GM11168 (cell line): ENCODE results near the gene ACOT11.
"Not testable (repeated sequence)": the region's sequence is repeated elsewhere in the genome, so short reads cannot be mapped to it uniquely, and the experiment has no call there.

Experiments used
- in situ Hi-C: fragments of 300-500 bp; cut with MboI; formaldehyde crosslinking; loops from one replicate; pipeline ENCODE4 v1.12.0; 2022; ENCODE audit warnings: low sequenced_read_pairs; ENCODE audit not compliant: unreplicated experiment

ACOT11 gene

DNA sequence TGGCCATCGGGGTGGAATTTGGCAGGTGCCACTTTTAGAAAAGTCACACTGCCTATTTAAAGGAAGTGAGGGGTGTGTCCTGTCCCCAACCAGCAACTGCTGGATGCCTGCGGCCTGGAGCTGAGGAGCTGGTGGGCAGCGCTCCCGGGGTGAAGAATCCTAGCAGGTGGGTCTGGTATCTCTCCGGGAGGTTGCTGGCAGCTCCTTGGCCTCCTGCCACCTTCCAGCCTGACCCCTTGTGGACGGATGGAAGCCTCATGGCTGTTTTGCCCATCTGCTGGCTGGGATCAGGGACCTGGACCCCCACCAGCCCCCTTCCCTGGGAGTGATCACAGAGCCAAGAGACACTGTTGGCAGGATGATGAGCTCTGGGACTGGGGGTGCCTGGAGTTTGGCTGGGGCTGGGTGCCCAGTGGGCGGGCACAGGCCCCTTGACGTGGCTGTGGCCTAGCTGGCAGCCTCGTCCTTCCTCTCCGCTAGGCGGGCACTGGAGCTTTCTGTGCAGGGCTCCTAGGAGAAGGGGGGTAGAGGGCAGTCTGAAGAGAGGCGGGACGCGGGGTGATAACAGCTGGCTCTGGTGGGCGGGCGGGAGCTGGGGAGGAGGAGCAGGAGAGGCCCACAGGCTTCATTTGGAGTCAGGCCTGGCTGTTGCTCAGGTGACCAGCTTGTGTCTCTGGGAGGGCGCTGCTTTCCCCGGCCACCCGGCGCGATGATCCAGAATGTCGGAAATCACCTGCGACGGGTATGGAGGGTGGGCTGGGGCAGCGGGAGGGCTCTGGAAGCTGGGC, at the start of gene ACOT11:
Gene ACOT11 (plus strand): TSS at position 628 of the 788 bp plus-strand sequence. CDS start 82 bp downstream, at position 710.
- in situ Hi-C loops = no loop called here

DNA sequence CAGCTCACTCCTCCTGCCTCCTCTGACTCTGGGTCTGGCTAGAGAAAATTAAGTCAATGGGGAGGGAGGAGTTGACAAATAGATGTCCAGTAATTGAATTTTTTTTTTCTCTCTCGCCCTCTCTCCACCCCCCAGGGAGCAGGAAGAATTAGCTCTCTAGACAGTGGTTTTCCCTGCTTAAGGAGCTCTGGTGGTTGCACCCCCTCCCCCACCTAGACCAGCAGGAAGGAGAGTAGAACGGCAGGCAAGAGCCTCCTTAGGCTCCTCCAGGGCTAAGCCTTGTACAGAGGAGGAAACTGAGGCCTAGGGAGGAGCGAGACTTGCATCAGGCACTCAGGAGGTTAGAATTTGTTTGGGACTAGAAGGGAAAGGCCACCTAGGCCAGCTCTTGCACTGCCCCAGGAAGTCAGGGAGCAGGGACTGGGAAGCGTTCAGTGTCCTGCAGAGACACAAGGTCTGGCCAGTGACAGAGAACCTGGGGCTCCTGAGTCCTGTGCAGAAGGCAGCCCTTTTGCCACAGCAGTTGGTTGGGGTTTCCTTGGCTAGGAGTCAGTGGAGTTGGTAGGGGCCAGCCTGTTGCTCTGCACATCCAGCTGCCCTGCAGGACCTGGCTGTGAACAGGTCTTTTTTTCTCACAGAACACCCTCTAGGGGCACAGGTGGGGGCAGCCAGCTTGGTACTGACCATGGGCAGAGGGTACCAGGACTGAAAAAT, 49.5 kb upstream of the ACOT11 start:
- in situ Hi-C loops = loop anchor here (10.0 kb wide), 1 partner anchor 374 kb away; no protein-coding TSS in a partner anchor

DNA sequence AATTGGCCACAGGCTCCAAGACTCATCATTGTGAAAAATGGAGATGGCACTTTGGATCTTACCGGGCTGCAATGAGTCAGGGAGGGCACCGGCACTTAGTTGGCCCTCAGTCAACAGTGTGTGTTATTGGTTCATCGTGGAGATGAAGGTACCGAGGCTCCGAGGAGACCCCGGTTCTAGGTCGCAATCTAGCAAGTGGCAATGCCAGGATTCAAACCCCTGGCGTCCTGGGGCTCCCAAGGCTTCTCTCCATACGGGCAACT, 49.0 kb upstream of the ACOT11 start:
- in situ Hi-C loops = loop anchor here (10.0 kb wide), 1 partner anchor 374 kb away; no protein-coding TSS in a partner anchor

DNA sequence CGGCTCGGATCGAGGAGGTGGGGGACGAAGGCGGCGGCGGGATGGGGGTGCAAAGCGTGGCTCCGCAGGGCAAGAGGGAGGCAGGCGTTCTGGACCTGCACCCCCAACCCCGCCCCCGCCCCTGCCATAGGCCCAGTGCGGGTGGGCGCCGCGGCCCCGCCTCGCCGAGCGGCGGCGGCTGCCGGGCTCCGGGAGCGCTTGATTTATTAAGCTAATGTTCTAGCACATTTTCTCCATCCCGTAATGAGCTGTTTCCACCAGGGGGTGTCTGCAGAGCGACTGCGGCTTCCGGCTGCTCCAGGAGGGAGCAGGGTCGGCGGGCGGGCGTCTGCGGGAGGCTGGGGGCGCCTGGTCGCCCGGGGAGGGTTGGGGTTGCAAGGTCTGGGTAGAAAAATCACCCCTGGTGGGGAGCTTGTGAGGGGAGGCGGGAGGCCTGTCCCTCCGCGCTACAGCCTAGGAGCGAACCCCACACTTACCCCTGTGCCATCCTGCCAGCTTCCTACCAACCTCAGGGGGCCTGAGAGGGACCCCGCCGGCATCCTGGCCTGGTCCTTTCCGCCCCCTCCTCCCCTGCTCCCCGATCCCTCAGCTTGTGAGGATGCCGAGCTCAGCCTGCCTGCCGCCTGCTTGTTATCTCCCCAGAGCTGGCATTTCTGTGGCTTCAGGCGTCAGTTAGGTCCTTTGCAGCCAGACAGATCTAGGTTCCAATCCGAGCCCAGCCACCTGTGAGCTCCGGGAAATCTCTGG, 48.5 kb upstream of the ACOT11 start:
- in situ Hi-C loops = loop anchor here (10.0 kb wide), 1 partner anchor 375 kb away; no protein-coding TSS in a partner anchor

DNA sequence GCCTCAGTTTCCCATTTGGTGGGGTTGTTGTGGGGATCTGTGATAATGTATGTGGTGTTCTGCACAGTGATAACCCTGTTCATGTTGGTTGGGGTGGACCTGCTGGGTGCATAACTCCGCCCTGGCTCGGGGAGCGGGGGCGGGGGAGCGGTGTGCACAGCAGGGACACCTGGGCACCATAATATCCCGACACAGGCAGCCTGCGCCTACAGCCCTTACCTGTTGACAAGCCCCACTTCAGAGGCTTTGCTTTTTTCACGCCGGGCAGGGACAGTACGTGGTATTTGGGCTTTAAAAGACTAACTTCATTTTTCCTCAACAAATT, 48.0 kb upstream of the ACOT11 start:
- in situ Hi-C loops = no loop called here

DNA sequence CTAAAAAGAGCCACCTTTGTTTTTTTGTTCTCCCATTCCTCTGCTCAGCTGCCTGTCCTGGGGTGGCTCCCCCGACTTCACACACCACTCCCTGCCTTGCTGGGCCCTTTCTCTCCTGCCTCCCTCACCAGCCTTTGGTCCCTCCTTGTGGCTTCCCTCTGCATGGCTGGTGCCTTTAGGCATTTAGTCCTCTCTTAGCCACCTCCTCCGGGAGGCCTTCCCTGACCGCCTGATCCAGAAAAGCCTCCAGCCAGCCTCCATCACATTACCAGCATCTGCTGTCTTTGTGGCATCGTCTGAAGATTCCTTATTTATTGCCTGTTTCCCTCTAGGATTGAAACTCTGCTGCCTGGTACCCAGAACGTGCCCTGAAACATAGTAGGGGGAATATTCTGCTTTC, 46.2 kb upstream of the ACOT11 start:
- in situ Hi-C loops = no loop called here

DNA sequence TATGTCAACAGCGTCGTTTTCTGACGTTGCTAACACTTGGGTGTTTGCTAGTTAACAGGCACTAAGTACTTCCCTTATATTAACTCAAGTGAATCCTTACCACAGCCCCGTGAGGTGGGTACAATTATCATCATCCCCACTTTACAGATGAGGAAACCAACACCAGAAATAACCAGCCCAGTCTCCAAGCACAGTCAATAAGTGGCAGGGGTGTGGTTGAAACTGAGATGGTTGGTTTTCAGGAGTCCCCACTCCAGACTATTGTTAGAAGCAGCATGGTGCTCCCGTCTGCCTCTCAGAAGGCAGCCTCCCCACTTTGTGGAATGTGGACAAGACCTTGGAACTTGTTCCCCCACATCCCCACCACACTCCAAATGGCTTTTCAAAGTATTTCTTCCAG, 45.7 kb upstream of the ACOT11 start:
- in situ Hi-C loops = no loop called here

DNA sequence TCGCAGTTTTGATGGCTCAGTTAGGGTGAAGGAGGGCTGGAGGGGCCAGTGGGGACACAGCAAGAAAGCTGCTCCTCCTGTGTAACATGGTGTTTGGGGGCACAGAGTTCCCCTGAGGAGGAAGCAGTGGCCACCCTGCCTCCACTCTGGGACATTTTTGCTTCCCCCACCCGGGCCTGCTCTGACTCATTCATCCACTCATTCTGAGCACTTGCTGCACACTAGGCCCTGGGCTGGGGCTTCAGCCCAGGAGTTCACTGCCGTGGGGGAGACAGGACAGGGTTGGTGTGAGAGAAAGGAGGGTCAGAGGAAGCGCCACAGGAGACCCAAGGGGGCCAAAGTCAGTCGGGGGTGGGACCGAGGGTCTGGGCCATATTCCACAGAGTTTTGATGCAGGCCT, 41.4 kb upstream of the ACOT11 start:
- in situ Hi-C loops = no loop called here

DNA sequence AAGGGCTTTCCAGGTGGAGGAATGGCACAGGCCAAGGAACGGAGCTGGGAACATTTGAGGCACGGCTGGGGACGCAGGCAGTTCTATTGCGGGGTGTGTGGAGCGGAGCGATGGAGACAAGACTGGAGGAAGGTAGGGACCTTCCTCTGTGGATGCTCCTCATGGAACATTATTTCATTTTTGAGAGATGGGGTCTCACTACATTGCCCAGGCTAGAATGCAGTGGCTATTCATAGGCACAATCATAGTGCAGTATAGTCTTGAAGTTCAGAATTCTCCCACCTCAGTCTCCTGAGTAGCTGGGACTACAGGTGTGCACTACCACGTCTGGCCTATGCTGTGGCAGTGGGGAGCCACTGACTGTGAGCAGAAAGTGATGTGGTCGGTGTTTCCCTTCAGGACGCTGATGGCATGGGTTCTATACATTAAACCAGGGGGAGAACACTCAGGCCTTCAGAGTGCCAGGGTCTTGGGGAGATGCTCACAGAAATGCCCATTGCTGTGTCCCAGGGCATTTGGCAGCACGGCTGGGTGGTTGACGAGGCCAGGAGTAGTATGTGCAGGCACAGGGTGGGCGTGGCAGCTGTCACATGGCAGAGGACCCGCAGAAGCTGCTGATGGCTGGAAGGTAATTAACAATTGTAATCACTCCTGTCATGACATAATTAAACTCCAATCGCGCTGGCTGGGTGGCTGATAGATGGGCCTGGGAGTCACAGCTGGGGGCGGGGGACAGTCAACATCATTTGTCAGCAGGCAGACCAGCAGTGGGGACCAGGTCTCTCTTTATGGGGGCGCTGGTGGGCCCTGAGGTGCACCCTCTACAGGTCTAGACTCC, 40.8 kb upstream of the ACOT11 start:
- in situ Hi-C loops = no loop called here

DNA sequence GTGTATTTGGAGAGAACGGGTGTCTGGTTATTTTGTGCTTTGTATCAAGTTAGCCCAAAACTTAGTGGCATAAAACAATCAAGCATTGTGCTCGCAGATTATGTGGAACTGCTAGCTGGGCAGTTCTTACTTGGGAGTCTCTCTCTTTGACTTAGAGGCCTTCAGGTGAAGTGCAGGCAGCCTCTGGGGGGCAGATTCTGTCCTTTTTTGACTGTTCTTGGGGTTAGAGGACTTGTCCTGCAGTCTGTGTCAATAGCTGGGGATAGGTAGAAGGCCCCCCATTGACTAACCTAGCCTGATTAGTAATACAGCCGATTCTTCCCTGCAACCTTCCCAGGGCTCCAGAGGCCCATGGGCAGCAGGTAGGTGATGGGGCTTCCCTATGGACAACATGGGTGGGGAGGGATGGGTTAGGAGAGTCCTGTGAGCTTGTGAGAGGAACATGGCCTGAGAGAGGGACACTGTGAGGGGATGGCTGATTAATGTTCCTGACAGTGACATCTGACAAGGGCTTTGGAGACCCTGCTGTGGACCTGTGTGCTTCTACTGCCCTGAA, 37.2 kb upstream of the ACOT11 start:
- in situ Hi-C loops = no loop called here

DNA sequence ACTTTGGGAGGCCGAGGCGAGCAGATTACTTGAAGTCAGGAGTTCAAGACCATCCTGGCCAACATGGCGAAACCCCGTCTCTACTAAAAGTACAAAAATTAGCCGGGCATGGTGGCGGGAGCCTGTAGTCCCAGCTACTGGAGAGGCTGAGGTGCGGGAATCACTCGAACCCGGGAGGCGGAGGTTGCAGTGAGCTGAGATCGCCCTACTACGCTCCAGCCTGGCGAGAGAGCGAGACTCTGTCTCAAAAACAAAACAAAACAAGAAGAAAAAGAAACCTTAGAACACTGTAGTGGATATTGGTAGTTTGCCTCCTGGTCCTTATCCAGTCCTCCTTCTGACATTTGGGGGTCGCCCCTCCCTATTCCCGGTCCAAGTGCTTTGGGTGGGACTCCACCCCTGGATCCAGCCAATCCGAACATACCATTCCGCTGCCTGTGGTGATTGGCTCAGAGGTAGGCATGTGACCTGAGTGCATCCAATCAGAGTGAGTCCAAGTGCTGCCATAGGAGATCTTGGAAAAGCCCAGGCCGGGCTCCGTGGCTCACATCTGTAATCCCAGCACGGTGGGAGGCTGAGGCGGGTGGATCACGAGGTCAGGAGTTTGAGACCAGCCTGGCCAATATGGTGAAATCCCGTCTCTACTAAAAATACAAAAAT, 34.0 kb upstream of the ACOT11 start:
- in situ Hi-C loops = not testable (repeated sequence)

DNA sequence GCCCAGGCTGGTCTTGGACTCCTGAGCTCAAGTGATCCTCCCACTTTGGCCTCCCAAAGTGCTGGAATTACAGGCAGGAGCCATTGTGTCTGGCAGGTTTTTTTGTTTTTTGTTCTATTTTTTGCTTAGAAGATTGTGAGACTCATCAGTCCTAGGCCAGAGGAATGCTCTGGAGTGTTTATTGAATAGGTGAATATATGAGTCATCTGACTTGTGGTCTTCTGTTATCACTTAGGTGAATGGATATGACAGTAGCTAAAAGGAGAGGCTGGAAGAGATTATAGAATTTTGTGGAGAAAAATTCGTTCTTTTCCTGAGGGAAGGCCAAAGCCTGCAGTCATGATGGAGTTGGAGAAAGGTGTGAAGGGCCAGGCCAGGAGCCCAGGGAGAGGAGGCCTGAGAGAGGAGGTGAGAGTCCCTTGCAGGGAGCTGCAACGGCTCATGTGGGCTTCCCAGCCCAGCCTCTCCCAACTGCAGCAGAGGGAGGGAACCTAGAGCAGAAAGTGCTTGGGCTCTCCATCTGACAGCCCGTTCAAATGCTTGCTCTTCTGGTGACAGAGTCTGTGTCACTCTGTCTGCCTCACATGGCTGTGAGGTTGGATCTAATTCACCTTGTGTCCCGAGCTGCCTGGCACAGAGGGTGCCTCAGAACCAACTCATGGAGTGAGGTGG, 31.6 kb upstream of the ACOT11 start:
- in situ Hi-C loops = no loop called here

DNA sequence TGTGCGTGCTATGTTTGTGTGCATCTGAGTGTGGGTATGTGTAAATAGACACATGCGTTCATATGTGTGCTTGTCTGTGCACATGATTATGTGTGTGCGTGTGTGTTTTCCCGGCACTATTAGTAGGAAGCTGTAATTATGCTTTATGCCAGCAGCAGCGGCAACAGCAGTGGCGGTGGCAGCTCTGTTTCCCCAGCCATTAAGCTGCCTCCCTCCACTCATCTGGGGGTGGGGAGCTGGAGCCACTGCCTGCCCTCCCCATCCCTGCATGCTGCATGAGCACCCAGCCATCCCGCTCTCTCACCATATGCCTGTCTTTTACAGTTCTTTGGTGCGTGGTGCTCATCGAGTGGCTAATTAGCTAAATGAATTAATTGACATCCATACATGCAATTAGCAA, 30.5 kb upstream of the ACOT11 start:
- in situ Hi-C loops = no loop called here

DNA sequence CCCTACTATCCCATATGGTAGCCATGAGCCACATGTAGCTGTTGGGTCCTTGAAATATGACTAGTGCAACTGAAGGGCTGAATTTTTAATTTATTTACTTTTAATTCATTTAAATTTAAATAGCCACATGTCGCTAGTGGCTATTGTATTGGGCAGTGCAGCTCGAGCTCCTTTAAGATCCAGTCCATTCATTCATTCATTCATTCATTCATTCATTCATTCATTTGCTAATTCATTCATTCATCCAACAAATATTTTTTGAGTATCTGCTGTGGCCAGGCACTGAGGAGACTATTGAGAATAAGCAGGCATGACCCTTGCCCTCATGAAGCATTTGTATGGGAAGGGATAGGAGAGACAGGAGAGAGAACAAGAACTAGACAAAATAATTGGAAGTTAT, 29.5 kb upstream of the ACOT11 start:
- in situ Hi-C loops = no loop called here

DNA sequence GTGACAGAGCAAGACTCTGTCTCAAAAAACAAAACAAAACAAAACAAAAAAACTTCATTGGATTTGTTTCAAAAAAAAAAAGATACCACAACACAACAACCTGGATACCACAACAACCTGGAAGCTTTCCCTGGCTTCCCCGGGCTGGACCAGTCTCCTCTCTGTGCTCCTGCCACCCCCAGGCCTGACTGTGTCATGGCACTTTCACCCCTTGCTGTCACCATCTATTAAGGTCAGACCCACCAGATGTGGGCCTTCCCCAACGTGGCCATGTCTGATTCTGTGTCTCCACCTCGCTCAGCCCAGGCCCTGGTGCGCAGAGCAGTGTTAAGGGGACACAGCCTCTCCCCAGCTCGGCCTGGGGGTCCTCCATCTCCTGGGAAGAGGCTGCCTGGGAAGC, 28.3 kb upstream of the ACOT11 start:
- in situ Hi-C loops = no loop called here

DNA sequence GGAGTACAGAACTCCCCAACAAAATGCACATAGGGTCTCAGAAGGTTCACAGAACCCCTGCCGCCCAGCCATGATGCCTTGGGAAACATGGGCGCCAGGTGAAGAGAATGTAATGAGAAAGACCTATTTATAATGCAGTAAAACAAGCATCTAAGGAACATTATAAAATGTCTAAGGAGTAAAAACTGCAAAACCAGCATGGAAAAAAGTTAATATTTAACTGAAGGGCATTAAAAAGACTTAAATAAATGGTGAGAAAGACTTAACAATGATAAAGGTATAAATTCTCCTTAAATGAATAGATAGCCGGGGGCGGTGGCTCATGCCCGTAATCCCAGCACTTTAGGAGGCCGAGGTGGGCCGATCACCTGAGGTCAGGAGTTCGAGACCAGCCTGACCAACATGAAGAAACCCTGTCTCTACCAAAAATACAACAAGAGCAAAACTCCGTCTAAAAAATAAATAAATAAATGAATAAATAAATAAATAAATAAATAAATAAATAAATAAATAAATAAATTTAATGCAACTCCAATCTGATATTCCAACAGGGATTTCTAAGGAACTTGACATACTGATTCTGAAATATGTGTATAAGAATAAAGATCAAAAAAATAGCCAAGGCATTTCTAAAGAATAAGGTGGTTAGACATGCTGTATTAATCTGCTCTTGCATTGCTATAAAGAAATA, 27.3 kb upstream of the ACOT11 start:
- in situ Hi-C loops = no loop called here

DNA sequence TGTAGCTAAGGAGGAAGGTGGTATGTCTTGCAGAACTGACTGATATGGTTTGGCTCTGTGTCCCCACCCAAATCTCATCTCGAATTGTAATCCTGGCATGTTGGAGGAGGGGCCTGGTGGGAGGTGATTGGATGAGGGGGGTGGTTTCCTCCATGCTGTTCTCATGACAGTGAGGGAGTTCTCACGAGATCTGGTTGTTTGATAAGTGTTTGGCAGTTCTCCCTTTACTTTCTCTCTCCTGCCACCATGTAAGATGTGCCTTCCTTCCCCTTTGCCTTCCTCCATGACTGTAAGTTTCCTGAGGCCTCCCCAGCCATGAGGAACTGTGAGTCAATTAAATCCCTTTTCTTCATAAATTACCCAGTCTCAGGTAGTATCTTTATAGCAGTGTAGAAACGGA, 21.5 kb upstream of the ACOT11 start:
- in situ Hi-C loops = not testable (repeated sequence)

DNA sequence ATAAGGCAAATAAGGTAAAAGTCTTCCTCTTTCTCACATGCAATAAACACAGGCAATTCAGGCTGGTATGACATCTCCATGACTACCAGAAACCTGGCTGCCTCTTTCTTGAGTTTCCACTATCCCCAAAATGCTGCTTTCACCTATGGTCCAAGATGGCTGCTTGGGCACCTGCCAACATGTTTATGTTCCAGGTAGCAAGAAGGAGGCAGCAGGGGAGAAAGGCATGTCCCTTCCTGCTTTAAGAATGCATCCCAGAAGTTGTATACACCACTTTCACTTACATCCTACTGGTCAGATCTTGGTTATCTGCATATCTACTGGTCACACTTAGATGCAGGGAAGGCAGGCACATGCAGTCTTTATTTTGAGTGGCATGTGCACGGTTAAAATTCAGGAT, 19.4 kb upstream of the ACOT11 start:
- in situ Hi-C loops = no loop called here

DNA sequence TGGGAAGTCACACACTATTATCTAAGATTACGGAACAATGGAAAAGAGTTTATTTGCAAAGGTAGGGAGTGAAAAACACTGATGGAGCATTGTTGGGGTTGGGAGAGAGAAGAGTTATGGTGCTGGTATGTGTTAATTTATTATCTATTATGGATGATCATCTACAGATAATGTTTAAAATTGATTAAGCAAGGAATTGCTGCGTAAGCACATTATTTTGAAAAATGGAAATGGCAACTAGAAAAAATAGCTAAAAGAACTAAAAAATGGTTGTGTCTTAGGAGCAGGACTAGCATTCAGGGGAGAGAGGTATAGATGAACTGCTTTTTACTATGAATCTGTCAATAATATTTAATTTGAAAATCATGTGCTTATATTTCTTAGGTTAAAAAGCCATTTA, 16.0 kb upstream of the ACOT11 start:
- in situ Hi-C loops = no loop called here
